K562 (cell line): ENCODE measurements around the gene EME2. TPM values are rescaled to one million over a fixed set of nuclear protein-coding genes. Genes with fewer than 3 reads are reported as not detected.
A peak's percentile ranks its signal among the peaks of the same experiment; 100 is the strongest.

ENCODE experiments used
- ATAC-seq: fragments of 200-7000 bp; cut with Tn5 transposase; 3 replicates; pipeline ENCODE4 v1.9.1; 2020; ENCODE audit warnings: moderate library complexity
- BruUV-seq: library from RNA; stranded (reverse); fragments of 400-500 nt; replicated peaks from 2 replicates; lab custom pipeline; 2021; lab: Mats Ljungman, UMichigan
- CTCF ChIA-PET: fragments of 300-600 bp; formaldehyde crosslinking; extraction: SDS; loops from one replicate; lab custom pipeline; 2021; ENCODE audit warnings: low intra/inter-chr PET ratio; lab: Yijun Ruan, JAX
- POLR2A ChIA-PET: fragments of 300-600, 350-650 bp; sonication (Branson Sonifier 250); formaldehyde crosslinking; extraction: SDS; loops from one replicate; lab custom pipeline; 2021; ENCODE audit warnings: antibody characterized with exemption, inconsistent platforms; lab: Yijun Ruan, JAX
- DNase-seq, 4 experiments: peaks; one replicate each; pipeline versions ENCODE4 v3.0.0 to v3.0.0-alpha.2; 2011 to 2018; ENCODE audit warnings: low spot score in 3 of 4, mixed read lengths in 3 of 4; ENCODE audit errors: extremely low read depth in 1 of 4
- FAIRE-seq: peaks from 2 replicates; lab custom pipeline; 2011; peaks lifted over from hg19 to GRCh38; lab: Jason Lieb, UNC
- H2AFZ ChIP-seq: 2 replicates; pipeline ENCODE4 v1.6.0; 2011; ENCODE audit warnings: low read depth, low read length, control low read depth, inconsistent platforms
- H3K27ac ChIP-seq: fragments of 200-600 bp; 3 replicates; pipeline ENCODE4 v1.8.0; 2011; ENCODE audit warnings: low read depth, mild to moderate bottlenecking, control low read depth, inconsistent platforms, low read length, moderate library complexity, mixed read lengths; ENCODE audit errors: extremely low read depth
- H3K27me3 ChIP-seq, 2 experiments: fragments of 300-600 bp in 1 of 2; 2 replicates in 1 of 2; 3 replicates in 1 of 2; pipeline versions ENCODE4 v1.6.0 to v1.8.0; 2011; ENCODE audit warnings: inconsistent platforms in 2 of 2, low read length in 2 of 2, mild to moderate bottlenecking in 1 of 2, mixed read lengths in 1 of 2, moderate library complexity in 1 of 2; ENCODE audit not compliant: control insufficient read depth in 2 of 2, insufficient read depth in 2 of 2
- H3K36me3 ChIP-seq: fragments of 300-600 bp; 3 replicates; pipeline ENCODE4 v1.8.0; 2011; ENCODE audit warnings: mild to moderate bottlenecking, low read length, inconsistent platforms; ENCODE audit not compliant: control insufficient read depth, insufficient read depth
- H3K4me1 ChIP-seq, 2 experiments: fragments of 200-600 bp in 1 of 2; replicated peaks in 1 of 2; 2 replicates in 1 of 2; 3 replicates in 1 of 2; pipeline versions ENCODE4 v1.5.1 to v1.8.0; 2011; ENCODE audit warnings: inconsistent platforms in 2 of 2, low read length in 2 of 2, mild to moderate bottlenecking in 1 of 2, mixed read lengths in 1 of 2, moderate library complexity in 1 of 2; ENCODE audit not compliant: control insufficient read depth in 2 of 2, insufficient read depth in 2 of 2
- H3K4me2 ChIP-seq: 2 replicates; pipeline ENCODE4 v1.6.1; 2011; ENCODE audit warnings: low read length, control low read depth, inconsistent platforms, mixed read lengths; ENCODE audit not compliant: insufficient read depth
- H3K4me3 ChIP-seq: fragments of 200-600 bp; sonication (generic), shearing (Covaris generic); 2 replicates; pipeline ENCODE4 v1.5.1; 2016; ENCODE audit warnings: control low read depth, inconsistent platforms
- H3K79me2 ChIP-seq: fragments of 200-600 bp; 3 replicates; pipeline ENCODE4 v1.8.0; 2011; ENCODE audit warnings: low read length, inconsistent platforms; ENCODE audit not compliant: control insufficient read depth, insufficient read depth
- H3K9ac ChIP-seq, 2 experiments: 2 replicates each; pipeline versions ENCODE4 v1.6.0 to v1.6.1; 2011; ENCODE audit warnings: low read depth in 2 of 2, low read length in 2 of 2, control low read depth in 1 of 2, inconsistent platforms in 1 of 2, mild to moderate bottlenecking in 1 of 2, mixed read lengths in 1 of 2; ENCODE audit not compliant: insufficient read depth in 1 of 2
- H3K9me1 ChIP-seq: one replicate; pipeline ENCODE4 v1.6.0; 2011; ENCODE audit warnings: inconsistent platforms, mild to moderate bottlenecking, low read length, moderate library complexity; ENCODE audit not compliant: control insufficient read depth, insufficient read depth
- H3K9me3 ChIP-seq: replicated peaks from 2 replicates; pipeline ENCODE4 v1.5.1; 2011; ENCODE audit warnings: low read depth, low read length, inconsistent platforms; ENCODE audit not compliant: control insufficient read depth, insufficient read depth
- H4K20me1 ChIP-seq: replicated peaks from 2 replicates; pipeline ENCODE4 v1.6.1; 2011; ENCODE audit warnings: low read length, inconsistent platforms, mixed read lengths; ENCODE audit not compliant: control insufficient read depth, insufficient read depth
- CBX5 ChIP-seq: IDR thresholded peaks from 2 replicates; pipeline ENCODE4 v1.6.1; 2014; ENCODE audit warnings: low read depth, borderline replicate concordance
- RBM22 ChIP-seq: fragments of 200-400 bp; formaldehyde crosslinking; IDR thresholded peaks from 2 replicates; pipeline ENCODE4 v1.6.1; 2018; ENCODE audit warnings: low read length, low read depth; ENCODE audit not compliant: poor library complexity, severe bottlenecking
- RHOXF2B ChIP-seq: fragments of 250-450 bp; sonication (Bioruptor Pico); conservative IDR thresholded peaks from 2 replicates; pipeline ENCODE4 v1.5.1; 2021
- WGBS: fragments of 100-300 bp; shearing (Covaris generic); methylation state at CpG from one replicate; pipeline ENCODE4 v1.1.6; 2016; ENCODE audit warnings: low coverage, mixed read lengths; ENCODE audit not compliant: insufficient coverage; ENCODE audit errors: missing lambda C conversion rate; 5-methylcytosine and 5-hydroxymethylcytosine counted together
- in situ Hi-C: fragments of 300-500 bp; cut with MboI; formaldehyde crosslinking; loops from 4 replicates; pipeline ENCODE4 v1.15.0; 2018; ENCODE audit warnings: inconsistent platforms, mixed read lengths
- intact Hi-C: fragments of 100-400 bp; cut with micrococcal nuclease; formaldehyde crosslinking; loops from 2 replicates; pipeline ENCODE4 v1.14.2; 2022
- polyA plus RNA-seq, 8 experiments: library from polyadenylated mRNA; depleted of rRNA in 4 of 8; stranded (reverse) in 5 of 8; unstranded in 3 of 8; fragments of >200 nt; fragmentation: Nextera tagmentation in 2 of 8; fragmentation: Illumina TruSeq in 1 of 8; extraction: Ambion mirVana in 2 of 8; extraction: Trizol in 1 of 8; gene quantifications; 2 replicates each; pipeline versions ENCODE4 v1.2.1 to v1.2.3, GENCODE V29; 2011 to 2014; ENCODE audit warnings: inconsistent platforms in 1 of 8, missing spikeins in 1 of 8
- total RNA-seq, 7 experiments: library from RNA; depleted of rRNA in 6 of 7; stranded (reverse); fragments of >200 nt in 6 of 7; fragmentation: Illumina TruSeq in 2 of 7; extraction: Trizol in 2 of 7; gene quantifications; 2 replicates each; pipeline versions ENCODE4 v1.2.1 to v1.2.3, GENCODE V29; 2011 to 2021; ENCODE audit warnings: low replicate concordance in 1 of 7

The EME2 gene
- total and polyA plus RNA-seq, 9 of the 15 experiments (the other 6 are each of a cell fraction or from before 2014, with no cell fraction given) = 0.35 to 19.9 (median 3.5) TPM

DNA sequence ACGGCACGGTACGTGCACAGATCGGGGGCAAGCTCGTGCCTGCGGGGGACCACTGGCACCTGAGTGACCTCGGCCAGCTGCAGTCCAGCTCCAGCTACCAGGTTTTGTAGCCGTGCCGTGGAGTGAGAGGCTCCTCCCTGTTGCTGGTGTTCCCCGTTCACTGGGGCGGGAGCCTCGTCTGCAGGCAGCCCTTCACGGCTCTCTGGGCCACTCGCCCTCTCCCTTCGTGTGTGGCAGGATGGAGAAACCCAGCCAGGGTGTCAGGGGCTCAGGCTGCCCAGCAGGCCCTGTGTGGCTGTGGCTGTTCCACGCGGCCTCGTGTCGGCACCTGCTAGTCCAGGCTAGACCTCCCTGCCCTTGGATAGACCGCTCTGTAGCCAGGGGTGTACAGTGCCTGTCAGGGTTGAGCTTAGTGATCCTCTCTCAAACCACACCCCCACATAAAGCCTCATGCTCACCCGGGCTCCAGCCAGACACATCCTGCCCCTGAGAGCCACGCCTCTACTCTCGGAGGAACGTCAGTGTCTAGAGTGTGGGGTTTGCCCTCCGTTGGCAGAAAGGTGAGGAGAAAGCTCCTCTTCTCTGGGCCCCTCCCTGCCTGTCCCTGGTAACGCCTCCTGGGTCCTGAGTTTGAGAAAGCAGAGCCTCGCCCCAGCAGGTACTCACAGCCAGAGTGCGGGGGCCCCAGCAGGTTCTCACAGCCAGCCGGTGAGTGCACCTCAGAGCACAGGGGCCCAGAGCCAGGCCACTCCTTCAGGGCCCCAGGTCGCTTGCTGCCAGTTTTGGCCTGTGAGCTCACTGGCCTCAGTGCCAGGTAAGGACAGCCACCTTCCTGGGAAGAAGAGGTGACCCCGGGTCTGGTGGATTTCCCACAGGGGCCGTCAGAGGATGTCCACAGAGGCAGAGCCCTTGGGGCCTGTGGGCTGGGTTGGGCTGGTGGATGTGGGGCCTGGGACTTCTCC lies 29.0 kb upstream of the EME2 start:
- TF ChIP-seq CBX5 = no peak
- 91% methylated on average over 28 of the region's 32 CpGs for WGBS
- intact Hi-C loops (no loop called here), in situ Hi-C loops (no loop called here)
- Histone ChIP-seq H3K4me3 (no peak overlapping the region), H3K4me1 (peaks cover 0 to 43% of the 10 kb centered on the region in 2 experiments; a peak in 2 of 5 replicates), H4K20me1 (no peaks in the 10 kb centered on the region), H2AFZ (no peak overlapping the region), H3K9me1 (no peaks in the 10 kb centered on the region), H3K27ac (no peak overlapping the region), H3K79me2 (no peaks in the 10 kb centered on the region), H3K36me3 (peaks cover 31% of the 10 kb centered on the region; the same call in 1 of the 3 replicates), H3K27me3 (no peaks in the 10 kb centered on the region; a peak in 1 of 5 replicates), H3K4me2 (no peak overlapping the region), H3K9ac (peak overlapping the region in 1 of 2 experiments; percentile 48; a peak in 1 of 4 replicates), H3K9me3 (peaks cover 9% of the 10 kb centered on the region)
- no peak for FAIRE-seq
- POLR2A ChIA-PET = interaction anchor here (0.6 to 1.3 kb wide), 5 partner anchors 10 to 272 kb away, joined by 3 to 4 read pairs (median 3); no protein-coding TSS in a partner anchor
- DNase-seq = no peak
- ATAC-seq = no peak
- CTCF ChIA-PET = no interaction called here
- no TSS peak for BruUV-seq

DNA sequence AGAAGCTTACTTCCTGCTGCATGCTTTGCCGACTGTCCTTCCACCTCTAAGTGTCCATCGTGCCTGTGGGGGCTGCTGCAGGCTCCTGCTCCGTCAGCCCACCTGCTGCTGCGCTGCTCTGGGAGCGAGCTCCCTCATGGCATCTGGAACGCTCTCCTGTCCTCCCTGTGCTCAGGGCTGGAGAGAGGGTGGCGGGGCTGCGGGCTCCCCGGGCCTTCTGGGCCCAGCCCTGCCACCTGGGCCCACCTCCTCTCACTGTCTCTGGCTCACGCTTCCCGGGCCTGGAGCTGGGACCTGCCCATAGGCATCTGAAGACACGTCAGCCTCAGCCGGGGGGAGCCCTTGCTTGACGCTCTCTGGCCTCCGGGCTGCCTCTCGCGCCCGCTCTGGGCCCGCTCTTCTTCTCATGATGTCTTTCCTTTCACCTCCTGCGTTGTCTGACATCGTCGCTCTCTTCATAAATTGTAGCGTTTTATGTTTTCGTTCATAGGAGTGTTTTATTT lies 28.2 kb upstream of the EME2 start:
- Histone ChIP-seq H3K9me3 (peaks cover 5% of the 10 kb centered on the region; the same call in 1 of the 2 replicates), H3K4me2 (no peak overlapping the region), H3K4me3 (no peak overlapping the region), H3K4me1 (peaks cover 0 to 36% of the 10 kb centered on the region in 2 experiments; a peak in 2 of 5 replicates), H3K36me3 (peaks cover 38% of the 10 kb centered on the region; the same call in 1 of the 3 replicates), H3K79me2 (no peaks in the 10 kb centered on the region), H4K20me1 (no peaks in the 10 kb centered on the region), H2AFZ (no peak overlapping the region), H3K27me3 (no peaks in the 10 kb centered on the region; a peak in 1 of 5 replicates), H3K9ac (peak overlapping the region in 1 of 2 experiments; percentile 48; a peak in 1 of 4 replicates), H3K27ac (no peak overlapping the region), H3K9me1 (peaks cover 1% of the 10 kb centered on the region)
- WGBS = 89% methylated on average over 20 of the region's 24 CpGs
- no peak for TF ChIP-seq RHOXF2B (CRISPR knock-in tag)
- TF ChIP-seq RBM22 = peak; percentile 39
- intact Hi-C loops = no loop called here
- in situ Hi-C loops = no loop called here
- CTCF ChIA-PET = no interaction called here
- DNase-seq (no peak), ATAC-seq (no peak), FAIRE-seq (no peak)
- BruUV-seq = no TSS peak
- POLR2A ChIA-PET = interaction anchor here (1.3 kb wide), 1 partner anchor 23 kb away, joined by 3 read pairs; no protein-coding TSS in a partner anchor
